Fibroblast of villous mesenchyme (primary cell): Measurements from ENCODE around the gene TACC2. TPM values are rescaled to one million over a fixed set of nuclear protein-coding genes. Genes with fewer than 3 reads are reported as not detected.

Source experiments
- DNase-seq: peaks from one replicate; pipeline ENCODE4 v3.0.0-alpha.2; 2010; ENCODE audit warnings: low read depth
- H3K4me3 ChIP-seq: 2 replicates; pipeline ENCODE4 v1.5.1; 2011; ENCODE audit warnings: low read depth, mild to moderate bottlenecking, low read length
- total RNA-seq: library from RNA; depleted of rRNA; stranded (reverse); fragments of >200 nt; gene quantifications from 2 replicates; pipeline ENCODE4 v1.2.3, GENCODE V29; 2012
- TF ChIP-seq, protein P1 (sequence below): IDR thresholded peaks from 2 replicates; pipeline ENCODE4 v1.5.1; 2012; ENCODE audit warnings: low read depth, mild to moderate bottlenecking, low read length; ENCODE audit not compliant: insufficient read depth

TACC2 gene
- total RNA-seq, 1 donor, result 5.6 TPM

DNA sequence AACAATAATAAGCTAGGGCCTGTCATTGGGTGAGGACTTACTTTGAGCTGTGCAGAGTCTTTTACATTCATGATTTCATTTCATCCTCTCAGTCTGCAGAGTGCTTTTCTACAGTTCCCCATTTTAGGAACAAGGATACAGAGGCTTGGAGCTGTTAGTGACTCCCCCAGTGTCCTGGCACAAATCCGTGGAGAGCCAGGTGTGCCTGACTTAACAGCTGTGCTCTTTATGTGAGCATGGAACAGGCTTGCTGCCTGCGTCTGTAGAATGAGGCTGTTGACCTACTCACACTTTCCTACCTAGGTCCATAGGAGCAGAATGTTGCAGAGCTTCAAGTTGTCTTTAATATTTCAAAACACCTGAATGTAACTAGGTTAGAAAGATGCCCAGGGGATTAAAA lies 231.8 kb downstream of the TACC2 start:
- DNase-seq, result no peak
- no peak overlapping the region for H3K4me3 ChIP-seq
- TF ChIP-seq, protein P1, sequence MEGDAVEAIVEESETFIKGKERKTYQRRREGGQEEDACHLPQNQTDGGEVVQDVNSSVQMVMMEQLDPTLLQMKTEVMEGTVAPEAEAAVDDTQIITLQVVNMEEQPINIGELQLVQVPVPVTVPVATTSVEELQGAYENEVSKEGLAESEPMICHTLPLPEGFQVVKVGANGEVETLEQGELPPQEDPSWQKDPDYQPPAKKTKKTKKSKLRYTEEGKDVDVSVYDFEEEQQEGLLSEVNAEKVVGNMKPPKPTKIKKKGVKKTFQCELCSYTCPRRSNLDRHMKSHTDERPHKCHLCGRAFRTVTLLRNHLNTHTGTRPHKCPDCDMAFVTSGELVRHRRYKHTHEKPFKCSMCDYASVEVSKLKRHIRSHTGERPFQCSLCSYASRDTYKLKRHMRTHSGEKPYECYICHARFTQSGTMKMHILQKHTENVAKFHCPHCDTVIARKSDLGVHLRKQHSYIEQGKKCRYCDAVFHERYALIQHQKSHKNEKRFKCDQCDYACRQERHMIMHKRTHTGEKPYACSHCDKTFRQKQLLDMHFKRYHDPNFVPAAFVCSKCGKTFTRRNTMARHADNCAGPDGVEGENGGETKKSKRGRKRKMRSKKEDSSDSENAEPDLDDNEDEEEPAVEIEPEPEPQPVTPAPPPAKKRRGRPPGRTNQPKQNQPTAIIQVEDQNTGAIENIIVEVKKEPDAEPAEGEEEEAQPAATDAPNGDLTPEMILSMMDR, result no peak

DNA sequence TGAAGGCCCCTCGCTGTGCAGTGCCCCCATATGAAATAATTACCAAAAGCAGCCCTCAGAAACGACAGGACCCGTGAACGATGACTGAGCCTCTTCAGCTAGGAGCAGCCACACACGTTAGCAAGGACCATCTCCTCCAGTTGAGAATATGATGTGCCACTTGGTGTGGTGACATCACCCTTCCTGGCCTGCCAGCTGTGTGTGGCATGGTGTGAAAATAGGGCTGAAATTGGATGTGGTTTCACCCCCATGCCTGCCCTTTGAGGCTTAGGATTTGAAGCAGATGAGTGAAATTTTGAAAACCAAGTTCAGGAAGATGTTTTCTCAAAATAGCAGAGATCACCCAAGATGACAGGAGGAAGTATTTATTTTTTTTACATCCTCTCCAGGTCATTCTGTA lies 233.0 kb downstream of the TACC2 start:
- DNase-seq, result no peak
- TF ChIP-seq, protein P1, result no peak

DNA sequence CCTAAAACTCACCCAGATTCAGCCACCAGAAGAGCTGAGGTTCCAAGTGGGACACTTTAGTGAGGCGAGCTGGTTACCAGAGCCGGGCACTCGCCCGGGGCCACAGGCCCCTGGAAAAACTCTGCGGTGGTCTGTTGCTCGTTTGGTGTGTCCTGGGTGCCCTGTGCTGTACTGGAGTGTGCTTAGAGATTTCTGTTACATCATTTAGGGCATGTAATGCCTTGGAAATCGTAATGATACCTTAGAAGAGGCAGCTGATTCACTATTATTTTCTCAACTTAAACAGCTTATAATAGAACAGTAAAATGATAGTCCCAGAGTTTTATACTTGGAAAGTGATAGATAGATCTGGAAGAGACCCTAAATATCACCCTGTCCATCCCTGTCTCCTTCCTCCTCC lies 233.7 kb downstream of the TACC2 start:
- DNase-seq, result no peak
- H3K4me3 ChIP-seq, result no peak overlapping the region
- TF ChIP-seq, protein P1, result no peak

More for the DNA sequence above, 233.0 kb downstream of the TACC2 start:
- H3K4me3 ChIP-seq, result no peak overlapping the region

DNA sequence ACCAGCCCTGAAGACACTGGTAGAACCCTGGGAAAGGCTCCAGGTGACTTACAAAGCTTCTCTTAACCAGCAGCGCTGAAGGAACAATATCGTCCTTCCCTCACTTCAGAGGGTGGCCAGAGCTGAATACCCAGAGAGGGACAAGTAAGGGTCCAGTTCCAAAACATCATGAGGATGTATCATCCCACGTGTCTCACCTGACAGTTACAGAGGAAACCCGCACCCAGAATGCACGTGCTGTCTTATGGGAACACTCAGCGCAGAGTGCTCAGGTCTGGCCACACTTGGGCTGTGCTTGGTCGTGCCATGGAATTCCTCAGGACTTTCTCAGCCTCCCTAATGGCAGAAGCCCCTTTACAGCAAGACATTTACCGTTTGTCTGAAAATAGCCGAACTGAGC lies 235.2 kb downstream of the TACC2 start:
- H3K4me3 ChIP-seq, result no peak overlapping the region
- TF ChIP-seq, protein P1, result no peak
- DNase-seq, result no peak

DNA sequence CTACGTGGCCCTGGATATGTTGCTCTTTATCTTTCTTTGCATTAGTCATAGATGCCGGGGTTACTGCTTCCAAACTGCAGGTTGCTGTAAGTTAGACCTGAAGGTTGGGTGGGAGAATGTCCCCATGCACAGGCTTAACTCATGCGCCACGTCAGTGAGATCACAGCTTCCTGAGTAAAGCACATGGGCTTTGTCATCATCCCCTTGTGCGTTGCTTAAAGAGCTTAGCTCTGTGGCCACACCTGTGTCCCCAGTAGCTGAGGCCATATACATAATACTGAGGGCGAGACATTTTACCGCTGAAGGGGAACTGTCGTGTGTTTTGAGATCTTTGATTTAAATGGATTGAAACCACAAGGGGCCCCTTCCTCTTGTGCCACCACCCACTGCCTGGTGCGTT lies 236.4 kb downstream of the TACC2 start:
- no peak for DNase-seq
- TF ChIP-seq, protein P1, result no peak
- no peak overlapping the region for H3K4me3 ChIP-seq

DNA sequence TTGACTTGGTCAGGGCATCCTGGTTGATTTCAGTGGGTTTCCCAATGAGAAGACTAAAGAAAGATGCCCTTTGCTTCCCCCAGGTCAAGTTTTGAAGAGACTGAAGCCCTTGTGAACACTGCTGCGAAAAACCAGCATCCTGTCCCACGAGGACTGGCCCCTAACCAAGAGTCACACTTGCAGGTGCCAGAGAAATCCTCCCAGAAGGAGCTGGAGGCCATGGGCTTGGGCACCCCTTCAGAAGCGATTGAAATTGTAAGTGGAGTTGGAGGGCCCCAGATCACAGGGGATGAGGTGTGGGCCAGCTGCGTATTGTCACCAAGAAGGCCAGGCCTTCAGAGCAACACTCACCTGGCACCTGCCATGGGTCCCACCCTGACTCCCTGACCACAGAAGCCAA lies 238.8 kb downstream of the TACC2 start:
- no peak for DNase-seq
- TF ChIP-seq, protein P1, result no peak
- H3K4me3 ChIP-seq, result no peak overlapping the region

DNA sequence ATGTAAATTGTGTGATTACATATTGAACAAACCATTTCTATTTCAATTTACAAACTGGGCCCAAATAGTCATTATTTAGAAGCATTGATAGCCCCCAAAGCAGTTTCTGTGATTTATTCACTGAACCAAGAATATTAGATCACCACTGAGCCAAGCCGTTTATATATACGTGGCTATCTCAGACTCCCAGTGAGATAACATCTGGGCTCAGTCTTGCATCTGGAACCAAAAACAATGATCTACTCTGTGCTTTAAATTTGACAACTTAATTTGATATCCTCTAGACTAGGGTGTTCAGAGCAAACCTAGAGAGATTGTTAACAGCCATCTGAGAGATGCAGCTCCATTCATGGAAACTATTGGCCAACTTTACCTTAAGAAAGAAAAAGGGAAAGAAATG lies 240.7 kb downstream of the TACC2 start:
- no peak overlapping the region for H3K4me3 ChIP-seq
- no peak for DNase-seq
- TF ChIP-seq, protein P1, result no peak
